K562 (cell line): ENCODE data around the gene SRCAP. TPM values are rescaled to one million over a fixed set of nuclear protein-coding genes. Genes with fewer than 3 reads are reported as not detected.
A peak's percentile ranks its signal among the peaks of the same experiment; 100 is the strongest.

Source experiments
- ATF7 ChIP-seq: fragments of 450-650 bp; IDR thresholded peaks from 2 replicates; pipeline ENCODE4 v1.7.1; 2014; ENCODE audit warnings: mild to moderate bottlenecking, moderate library complexity
- BRCA1 ChIP-seq, 2 experiments: fragments of 450-650 bp in 1 of 2; sonication (generic) in 1 of 2; formaldehyde crosslinking in 1 of 2; IDR thresholded peaks; 2 replicates each; pipeline versions ENCODE4 v1.5.0 to v1.6.1; 2017 to 2020; ENCODE audit warnings: mild to moderate bottlenecking in 1 of 2, missing genetic modification reagents in 1 of 2
- CXXC5 ChIP-seq: fragments of 250-450 bp; sonication (Bioruptor Pico); IDR thresholded peaks from 2 replicates; pipeline ENCODE4 v1.8.0; 2022; ENCODE audit warnings: inconsistent platforms, mild to moderate bottlenecking, moderate library complexity
- ELF4 ChIP-seq: fragments of 450-650 bp; formaldehyde crosslinking; IDR thresholded peaks from 2 replicates; pipeline ENCODE4 v1.4.0; 2022; ENCODE audit warnings: missing genetic modification characterization
- GABPB1 ChIP-seq: sonication (generic); formaldehyde crosslinking; IDR thresholded peaks from 2 replicates; pipeline ENCODE4 v1.8.0; 2022; ENCODE audit warnings: mild to moderate bottlenecking, missing genetic modification reagents
- GTF2B ChIP-seq: IDR thresholded peaks from 2 replicates; pipeline ENCODE4 v1.6.1; 2011; ENCODE audit not compliant: insufficient read length; ENCODE audit errors: extremely low read depth
- IRF2 ChIP-seq: sonication (generic); formaldehyde crosslinking; IDR thresholded peaks from 2 replicates; pipeline ENCODE4 v1.8.1; 2022; ENCODE audit warnings: mild to moderate bottlenecking, missing genetic modification reagents
- MAFK ChIP-seq: IDR thresholded peaks from 2 replicates; pipeline ENCODE4 v1.6.1; 2011; ENCODE audit warnings: low read length, improper control_type of control experiment
- MEIS2 ChIP-seq: fragments of 450-650 bp; IDR thresholded peaks from 2 replicates; pipeline ENCODE4 v1.6.1; 2014; ENCODE audit warnings: mild to moderate bottlenecking; ENCODE audit not compliant: partially characterized antibody
- MYC ChIP-seq, 2 experiments: fragments of 250-450 bp in 1 of 2; sonication (Bioruptor Pico) in 1 of 2; IDR thresholded peaks; 2 replicates each; pipeline versions ENCODE4 v1.5.1 to v1.6.1; 2012 to 2021; ENCODE audit warnings: low read depth in 2 of 2, borderline replicate concordance in 1 of 2, improper control_type of control experiment in 1 of 2, low read length in 1 of 2, mild to moderate bottlenecking in 1 of 2, moderate library complexity in 1 of 2
- NONO ChIP-seq, 2 experiments: fragments of 200-400 bp in 1 of 2; fragments of 450-650 bp in 1 of 2; formaldehyde crosslinking in 1 of 2; IDR thresholded peaks; 2 replicates each; pipeline ENCODE4 v1.6.1; 2017; ENCODE audit warnings: low read depth in 2 of 2, mild to moderate bottlenecking in 2 of 2, moderate library complexity in 2 of 2, low read length in 1 of 2
- POLR2A ChIP-seq: fragments of 450-650 bp; conservative IDR thresholded peaks from 2 replicates; pipeline ENCODE4 v1.6.1; 2016
- PPARD ChIP-seq: fragments of 250-450 bp; sonication (Bioruptor Pico); IDR thresholded peaks from 2 replicates; pipeline ENCODE4 v1.8.0; 2022; ENCODE audit warnings: inconsistent platforms, mild to moderate bottlenecking, moderate library complexity
- PTBP1 ChIP-seq: fragments of 200-400 bp; formaldehyde crosslinking; IDR thresholded peaks from 2 replicates; pipeline ENCODE4 v1.6.1; 2017; ENCODE audit warnings: low read depth, low read length
- SMAD4 ChIP-seq: fragments of 250-450 bp; sonication (Bioruptor Pico); conservative IDR thresholded peaks from 2 replicates; pipeline ENCODE4 v1.8.0; 2021; ENCODE audit warnings: inconsistent platforms, mild to moderate bottlenecking, moderate library complexity
- TAF7 ChIP-seq: fragments of 450-650 bp; IDR thresholded peaks from 2 replicates; pipeline ENCODE4 v1.6.1; 2016; ENCODE audit warnings: missing genetic modification characterization, missing compliant biosample characterization
- VEZF1 ChIP-seq: fragments of 200-800 bp; sonication (Bioruptor generic); IDR thresholded peaks from 2 replicates; pipeline ENCODE4 v1.6.1; 2017; ENCODE audit warnings: missing genetic modification characterization, missing compliant biosample characterization
- ZC3H11A ChIP-seq: IDR thresholded peaks from 2 replicates; pipeline ENCODE4 v1.6.1; 2012; ENCODE audit warnings: low read depth, low read length, improper control_type of control experiment
- ZFX ChIP-seq: sonication (generic); formaldehyde crosslinking; IDR thresholded peaks from 2 replicates; pipeline ENCODE4 v1.8.0; 2022; ENCODE audit warnings: mild to moderate bottlenecking, missing genetic modification reagents, moderate library complexity
- ZNF311 ChIP-seq: fragments of 250-450 bp; sonication (Bioruptor Pico); IDR thresholded peaks from 2 replicates; pipeline ENCODE4 v1.4.0; 2020; ENCODE audit warnings: mild to moderate bottlenecking, moderate library complexity
- ZNF707 ChIP-seq: fragments of 250-450 bp; sonication (Bioruptor Pico); conservative IDR thresholded peaks from 2 replicates; pipeline ENCODE4 v1.8.0; 2022; ENCODE audit warnings: inconsistent platforms, mild to moderate bottlenecking, moderate library complexity
- polyA plus RNA-seq, 8 experiments: library from polyadenylated mRNA; depleted of rRNA in 4 of 8; stranded (reverse) in 5 of 8; unstranded in 3 of 8; fragments of >200 nt; fragmentation: Nextera tagmentation in 2 of 8; fragmentation: Illumina TruSeq in 1 of 8; extraction: Ambion mirVana in 2 of 8; extraction: Trizol in 1 of 8; gene quantifications; 2 replicates each; pipeline versions ENCODE4 v1.2.1 to v1.2.3, GENCODE V29; 2011 to 2014; ENCODE audit warnings: inconsistent platforms in 1 of 8, missing spikeins in 1 of 8
- total RNA-seq, 7 experiments: library from RNA; depleted of rRNA in 6 of 7; stranded (reverse); fragments of >200 nt in 6 of 7; fragmentation: Illumina TruSeq in 2 of 7; extraction: Trizol in 2 of 7; gene quantifications; 2 replicates each; pipeline versions ENCODE4 v1.2.1 to v1.2.3, GENCODE V29; 2011 to 2021; ENCODE audit warnings: low replicate concordance in 1 of 7
- TF ChIP-seq, protein P1 (sequence below), 2 experiments: fragments of 450-650 bp; IDR thresholded peaks; 2 replicates each; pipeline ENCODE4 v1.6.1; 2016
- TF ChIP-seq, protein P2 (sequence below): fragments of 450-650 bp; formaldehyde crosslinking; IDR thresholded peaks from 2 replicates; pipeline ENCODE4 v1.4.0; 2022; ENCODE audit warnings: missing genetic modification characterization

SRCAP gene
- total and polyA plus RNA-seq, 9 of the 15 experiments (the other 6 are each of a cell fraction or from before 2014, with no cell fraction given) = 0.21 to 62.6 (median 5.8) TPM

DNA sequence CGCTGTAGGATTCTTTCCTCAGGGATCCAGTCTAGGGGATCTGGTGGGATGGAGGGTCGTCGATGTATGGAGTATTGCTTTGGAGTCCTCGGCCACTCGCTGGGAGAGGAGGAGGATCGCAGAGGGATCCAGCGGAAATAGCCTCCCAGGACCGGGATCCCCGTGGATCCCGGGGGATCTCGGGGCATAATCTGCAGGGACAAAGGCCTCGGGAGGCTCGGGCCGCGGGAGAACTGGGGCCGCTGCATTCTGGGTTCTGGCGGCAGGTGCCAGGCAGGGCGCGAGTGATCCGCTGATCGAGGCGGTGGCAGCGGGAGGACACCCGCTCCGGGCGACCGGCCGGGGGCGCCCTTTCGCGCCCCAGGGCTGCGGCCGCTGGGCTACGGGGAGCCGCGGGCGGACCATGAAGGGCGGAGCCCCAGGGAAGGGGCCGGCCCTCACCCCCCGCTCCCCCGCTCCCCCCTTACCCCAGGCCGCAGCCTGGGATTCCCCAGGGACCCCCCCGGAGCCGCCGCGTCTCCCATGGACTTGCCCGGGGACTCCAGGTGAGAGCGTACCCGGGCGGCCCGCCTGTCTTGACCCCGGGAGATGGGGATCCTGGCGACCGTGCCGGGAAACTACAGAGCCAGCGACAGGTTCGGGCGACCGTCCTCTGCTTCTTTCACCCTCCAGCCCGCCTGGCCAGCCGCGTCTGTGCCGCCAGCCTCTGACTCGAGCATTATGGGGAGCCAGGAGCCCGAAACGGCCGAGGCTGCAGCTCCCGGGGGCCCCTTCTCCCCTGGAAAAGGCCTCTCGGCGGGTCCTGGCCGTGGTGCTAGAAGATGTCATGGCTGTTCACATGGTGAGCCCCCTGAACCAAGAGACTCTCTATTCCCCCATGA lies 47.6 kb upstream of the SRCAP start (continued):
- TF ChIP-seq GTF2B = no peak
- no peak for TF ChIP-seq MAFK
- no peak for TF ChIP-seq ZNF707 (CRISPR knock-in tag)
- TF ChIP-seq, protein P1, sequence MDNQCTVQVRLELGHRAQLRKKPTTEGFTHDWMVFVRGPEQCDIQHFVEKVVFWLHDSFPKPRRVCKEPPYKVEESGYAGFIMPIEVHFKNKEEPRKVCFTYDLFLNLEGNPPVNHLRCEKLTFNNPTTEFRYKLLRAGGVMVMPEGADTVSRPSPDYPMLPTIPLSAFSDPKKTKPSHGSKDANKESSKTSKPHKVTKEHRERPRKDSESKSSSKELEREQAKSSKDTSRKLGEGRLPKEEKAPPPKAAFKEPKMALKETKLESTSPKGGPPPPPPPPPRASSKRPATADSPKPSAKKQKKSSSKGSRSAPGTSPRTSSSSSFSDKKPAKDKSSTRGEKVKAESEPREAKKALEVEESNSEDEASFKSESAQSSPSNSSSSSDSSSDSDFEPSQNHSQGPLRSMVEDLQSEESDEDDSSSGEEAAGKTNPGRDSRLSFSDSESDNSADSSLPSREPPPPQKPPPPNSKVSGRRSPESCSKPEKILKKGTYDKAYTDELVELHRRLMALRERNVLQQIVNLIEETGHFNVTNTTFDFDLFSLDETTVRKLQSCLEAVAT (IDR thresholded peaks at IDR 0.05) = peak in 1 of 2 experiments; percentile 68; a peak in 2 of 4 replicates
- TF ChIP-seq IRF2 (CRISPR knock-in tag) = no peak
- peak; percentile 40; the same call in 1 of the 2 replicates for TF ChIP-seq GABPB1 (CRISPR knock-in tag)
- TF ChIP-seq MEIS2 = no peak
- TF ChIP-seq TAF7 = peak; percentile 39; the same call in 1 of the 2 replicates
- TF ChIP-seq MYC (IDR thresholded peaks at IDR 0.05; ENCODE audit: low read depth, low read length) = peak; percentile 67
- TF ChIP-seq MYC (CRISPR knock-in tag; IDR thresholded peaks at IDR 0.05; ENCODE audit: borderline replicate concordance, low read depth) = peak; percentile 58; the same call in 1 of the 2 replicates
- TF ChIP-seq POLR2A = peak; percentile 72
- TF ChIP-seq ZC3H11A = no peak
- no peak for TF ChIP-seq ZNF311 (CRISPR knock-in tag)
- peak; percentile 11; the same call in 1 of the 2 replicates for TF ChIP-seq ATF7
- peak in 1 of 2 experiments; percentile 58; a peak in 1 of 4 replicates for TF ChIP-seq NONO (IDR thresholded peaks at IDR 0.05; ENCODE audit: low read depth in 2 of 2, low read length in 1 of 2)
- TF ChIP-seq, protein P2, sequence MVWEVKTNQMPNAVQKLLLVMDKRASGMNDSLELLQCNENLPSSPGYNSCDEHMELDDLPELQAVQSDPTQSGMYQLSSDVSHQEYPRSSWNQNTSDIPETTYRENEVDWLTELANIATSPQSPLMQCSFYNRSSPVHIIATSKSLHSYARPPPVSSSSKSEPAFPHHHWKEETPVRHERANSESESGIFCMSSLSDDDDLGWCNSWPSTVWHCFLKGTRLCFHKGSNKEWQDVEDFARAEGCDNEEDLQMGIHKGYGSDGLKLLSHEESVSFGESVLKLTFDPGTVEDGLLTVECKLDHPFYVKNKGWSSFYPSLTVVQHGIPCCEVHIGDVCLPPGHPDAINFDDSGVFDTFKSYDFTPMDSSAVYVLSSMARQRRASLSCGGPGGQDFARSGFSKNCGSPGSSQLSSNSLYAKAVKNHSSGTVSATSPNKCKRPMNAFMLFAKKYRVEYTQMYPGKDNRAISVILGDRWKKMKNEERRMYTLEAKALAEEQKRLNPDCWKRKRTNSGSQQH (CRISPR knock-in tag) = 0 out of 2 replicates have a peak, but pooled peaks have one; percentile 33
- TF ChIP-seq VEZF1 (CRISPR knock-in tag) = peak; percentile 95
- TF ChIP-seq PTBP1 = 0 out of 2 replicates have a peak, but pooled peaks have one; percentile 23
- peak; percentile 51; the same call in 1 of the 2 replicates for TF ChIP-seq SMAD4 (CRISPR knock-in tag)
- TF ChIP-seq BRCA1 (IDR thresholded peaks at IDR 0.05) = no peak
- no peak for TF ChIP-seq BRCA1 (CRISPR knock-in tag; IDR thresholded peaks at IDR 0.05)
- TF ChIP-seq ZFX (CRISPR knock-in tag) = peak; percentile 56
- peak; percentile 82 for TF ChIP-seq CXXC5 (CRISPR knock-in tag)
- peak; percentile 60; the same call in 1 of the 2 replicates for TF ChIP-seq ELF4 (CRISPR knock-in tag)
- no peak for TF ChIP-seq PPARD
